Nephron progenitor cell (in vitro differentiated cells): Measurements from ENCODE around the gene EIF4G1.
A peak's percentile ranks its signal among the peaks of the same experiment; 100 is the strongest.

ENCODE experiments used
- DNase-seq: peaks from one replicate; pipeline ENCODE4 v3.0.0; 2021
- H3K27ac Mint-ChIP-seq: 2 replicates; pipeline ENCODE4 v1.8.0; 2021; ENCODE audit warnings: mild to moderate bottlenecking, moderate library complexity, mixed read lengths
- H3K27me3 Mint-ChIP-seq: 2 replicates; pipeline ENCODE4 v1.8.0; 2021; ENCODE audit warnings: mild to moderate bottlenecking, low read depth, mixed read lengths; ENCODE audit not compliant: poor library complexity
- H3K36me3 Mint-ChIP-seq: 2 replicates; pipeline ENCODE4 v1.8.0; 2021; ENCODE audit warnings: low read depth, mixed read lengths
- H3K4me1 Mint-ChIP-seq: 2 replicates; pipeline ENCODE4 v1.8.0; 2021; ENCODE audit warnings: mixed read lengths
- H3K4me3 Mint-ChIP-seq: 2 replicates; pipeline ENCODE4 v1.8.0; 2021; ENCODE audit warnings: mild to moderate bottlenecking, moderate library complexity, mixed read lengths
- H3K9me3 Mint-ChIP-seq: 2 replicates; pipeline ENCODE4 v1.8.0; 2021; ENCODE audit warnings: mild to moderate bottlenecking, moderate library complexity, mixed read lengths
- TF ChIP-seq, protein P1 (sequence below): fragments of 200-600 bp; sonication (generic); IDR thresholded peaks from 2 replicates; pipeline ENCODE4 v1.5.0; 2021; ENCODE audit warnings: antibody characterized with exemption

The EIF4G1 gene

GRCh38 chr3:184308744-184309143, 5.7 kb upstream of the EIF4G1 start:
- no peak overlapping the region for H3K4me3 Mint-ChIP-seq
- no peak for DNase-seq

DNA sequence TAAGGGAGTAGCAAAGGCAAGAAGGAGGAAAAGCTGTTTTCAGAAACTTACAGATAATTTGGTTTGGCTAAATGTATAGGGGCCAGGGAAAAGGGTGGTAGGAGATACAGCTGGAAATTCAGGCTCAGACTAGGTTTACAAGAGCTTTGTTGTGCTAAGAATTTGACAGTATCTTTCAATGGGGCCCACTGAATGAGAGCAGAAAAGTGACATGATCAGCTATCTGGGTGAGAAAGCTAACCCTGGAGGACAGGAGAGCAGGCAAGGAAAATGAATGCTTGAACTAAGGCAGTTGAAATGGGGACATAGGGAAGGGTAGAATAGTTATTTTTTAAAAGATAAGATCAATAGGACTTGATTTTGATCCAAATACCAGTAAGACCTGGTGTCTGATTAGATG, 2.8 kb upstream of the EIF4G1 start:
- peaks cover 34% of the 10 kb centered on the region for H3K36me3 Mint-ChIP-seq
- H3K4me3 Mint-ChIP-seq = no peak overlapping the region
- no peaks in the 10 kb centered on the region for H3K9me3 Mint-ChIP-seq
- no peak for DNase-seq
- H3K27me3 Mint-ChIP-seq = peaks cover 3% of the 10 kb centered on the region
- TF ChIP-seq, protein P1, sequence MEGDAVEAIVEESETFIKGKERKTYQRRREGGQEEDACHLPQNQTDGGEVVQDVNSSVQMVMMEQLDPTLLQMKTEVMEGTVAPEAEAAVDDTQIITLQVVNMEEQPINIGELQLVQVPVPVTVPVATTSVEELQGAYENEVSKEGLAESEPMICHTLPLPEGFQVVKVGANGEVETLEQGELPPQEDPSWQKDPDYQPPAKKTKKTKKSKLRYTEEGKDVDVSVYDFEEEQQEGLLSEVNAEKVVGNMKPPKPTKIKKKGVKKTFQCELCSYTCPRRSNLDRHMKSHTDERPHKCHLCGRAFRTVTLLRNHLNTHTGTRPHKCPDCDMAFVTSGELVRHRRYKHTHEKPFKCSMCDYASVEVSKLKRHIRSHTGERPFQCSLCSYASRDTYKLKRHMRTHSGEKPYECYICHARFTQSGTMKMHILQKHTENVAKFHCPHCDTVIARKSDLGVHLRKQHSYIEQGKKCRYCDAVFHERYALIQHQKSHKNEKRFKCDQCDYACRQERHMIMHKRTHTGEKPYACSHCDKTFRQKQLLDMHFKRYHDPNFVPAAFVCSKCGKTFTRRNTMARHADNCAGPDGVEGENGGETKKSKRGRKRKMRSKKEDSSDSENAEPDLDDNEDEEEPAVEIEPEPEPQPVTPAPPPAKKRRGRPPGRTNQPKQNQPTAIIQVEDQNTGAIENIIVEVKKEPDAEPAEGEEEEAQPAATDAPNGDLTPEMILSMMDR = no peak
- H3K4me1 Mint-ChIP-seq = peaks cover 9% of the 10 kb centered on the region
- no peak overlapping the region for H3K27ac Mint-ChIP-seq

More at GRCh38 chr3:184308744-184309143, 5.7 kb upstream of the EIF4G1 start:
- Mint-ChIP-seq H3K27me3 (peaks cover 3% of the 10 kb centered on the region), H3K4me1 (no peaks in the 10 kb centered on the region), H3K9me3 (no peaks in the 10 kb centered on the region), H3K36me3 (peaks cover 56% of the 10 kb centered on the region), H3K27ac (peak overlapping the region; percentile 52)
- TF ChIP-seq, protein P1 = no peak

DNA sequence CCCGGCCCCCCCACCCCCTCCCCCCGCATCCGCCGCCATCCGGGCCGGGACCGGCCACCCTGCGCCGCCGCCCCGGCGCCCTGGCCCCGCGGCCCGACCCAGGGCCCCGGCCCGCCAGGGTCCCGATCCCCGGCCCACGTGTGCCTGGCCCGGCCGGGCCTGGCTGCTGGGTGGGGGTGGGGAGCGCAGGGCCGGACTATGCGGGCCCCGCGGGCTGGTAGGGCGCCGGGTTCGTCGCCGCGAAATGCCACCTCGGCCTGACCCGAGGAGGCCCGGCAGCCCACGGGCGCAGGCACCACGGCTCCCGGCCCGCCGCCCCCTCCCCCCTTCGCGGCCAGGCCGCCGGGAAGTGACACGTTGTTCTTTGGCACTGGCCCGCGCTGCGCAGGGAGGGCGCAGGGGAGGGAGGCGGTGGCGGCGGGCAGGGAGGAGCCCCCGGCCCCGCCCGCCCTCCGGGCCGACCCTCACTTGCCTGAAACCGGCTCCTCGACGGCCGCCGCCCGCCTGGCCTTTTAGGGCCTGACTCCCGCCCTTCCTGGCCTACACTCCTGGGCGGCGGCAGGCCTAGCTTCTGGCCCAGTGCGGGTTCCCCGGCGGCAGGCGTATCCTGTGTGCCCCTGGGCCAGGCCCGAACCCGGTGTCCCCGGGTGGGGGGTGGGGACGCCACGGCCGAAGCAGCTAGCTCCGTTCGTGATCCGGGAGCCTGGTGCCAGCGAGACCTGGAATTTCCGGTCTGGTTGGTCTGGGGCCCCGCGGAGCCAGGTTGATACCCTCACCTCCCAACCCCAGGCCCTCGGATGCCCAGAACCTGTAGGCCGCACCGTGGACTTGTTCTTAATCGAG, 515 bp downstream of the EIF4G1 start:
- no peaks in the 10 kb centered on the region for H3K9me3 Mint-ChIP-seq
- peaks cover 30% of the 10 kb centered on the region for H3K36me3 Mint-ChIP-seq
- H3K4me3 Mint-ChIP-seq = peak overlapping the region; percentile 85
- DNase-seq = peak; percentile 71
- TF ChIP-seq, protein P1 = no peak
- H3K27me3 Mint-ChIP-seq = peaks cover 3% of the 10 kb centered on the region
- peak overlapping the region; percentile 83 for H3K27ac Mint-ChIP-seq
- H3K4me1 Mint-ChIP-seq = peaks cover 29% of the 10 kb centered on the region

- H3K4me3 Mint-ChIP-seq = peak overlapping the region; percentile 85
- H3K27me3 Mint-ChIP-seq = peaks cover 3% of the 10 kb centered on the region
- peak overlapping the region; percentile 83 for H3K27ac Mint-ChIP-seq
- H3K36me3 Mint-ChIP-seq = peaks cover 28% of the 10 kb centered on the region
- TF ChIP-seq, protein P1 = no peak
- peaks cover 29% of the 10 kb centered on the region for H3K4me1 Mint-ChIP-seq
- DNase-seq = no peak
- no peaks in the 10 kb centered on the region for H3K9me3 Mint-ChIP-seq
Observed at GRCh38 chr3:184315543-184315867, 1.1 kb downstream of the EIF4G1 start.

GRCh38 chr3:184315871-184316661, 1.7 kb downstream of the EIF4G1 start:
- Mint-ChIP-seq H3K4me3 (peak overlapping the region; percentile 85), H3K27ac (peak overlapping the region; percentile 94), H3K27me3 (peaks cover 3% of the 10 kb centered on the region), H3K4me1 (peaks cover 29% of the 10 kb centered on the region), H3K9me3 (no peaks in the 10 kb centered on the region), H3K36me3 (peaks cover 33% of the 10 kb centered on the region)
- DNase-seq = no peak
- TF ChIP-seq, protein P1 = no peak
